ENCODE results near the gene TBC1D2. TPM values are rescaled to one million over a fixed set of nuclear protein-coding genes. Genes with fewer than 3 reads are reported as not detected.

The TBC1D2 gene
- total and polyA plus RNA-seq, 2 of the 13 experiments (the other 11 are each of a cell fraction or from before 2014, with no cell fraction given), result 2.0 to 2.8 TPM

GRCh38 chr9:98168941-98169488 is 86.4 kb downstream of the TBC1D2 start (continued):
- TF ChIP-seq, protein P1, sequence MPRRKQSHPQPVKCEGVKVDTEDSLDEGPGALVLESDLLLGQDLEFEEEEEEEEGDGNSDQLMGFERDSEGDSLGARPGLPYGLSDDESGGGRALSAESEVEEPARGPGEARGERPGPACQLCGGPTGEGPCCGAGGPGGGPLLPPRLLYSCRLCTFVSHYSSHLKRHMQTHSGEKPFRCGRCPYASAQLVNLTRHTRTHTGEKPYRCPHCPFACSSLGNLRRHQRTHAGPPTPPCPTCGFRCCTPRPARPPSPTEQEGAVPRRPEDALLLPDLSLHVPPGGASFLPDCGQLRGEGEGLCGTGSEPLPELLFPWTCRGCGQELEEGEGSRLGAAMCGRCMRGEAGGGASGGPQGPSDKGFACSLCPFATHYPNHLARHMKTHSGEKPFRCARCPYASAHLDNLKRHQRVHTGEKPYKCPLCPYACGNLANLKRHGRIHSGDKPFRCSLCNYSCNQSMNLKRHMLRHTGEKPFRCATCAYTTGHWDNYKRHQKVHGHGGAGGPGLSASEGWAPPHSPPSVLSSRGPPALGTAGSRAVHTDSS (CRISPR knock-in tag; conservative IDR thresholded peaks at IDR 0.05), result no peak
- TF ChIP-seq NR2C2 (CRISPR knock-in tag; IDR thresholded peaks at IDR 0.05; ENCODE audit: borderline replicate concordance), result no peak
- no peak for TF ChIP-seq SPEN (CRISPR knock-in tag; IDR thresholded peaks at IDR 0.05; ENCODE audit: low read depth)
- no peak for TF ChIP-seq LCORL (IDR thresholded peaks at IDR 0.05)
- TF ChIP-seq LCORL (CRISPR knock-in tag; IDR thresholded peaks at IDR 0.05), result peak; percentile 49; the same call in 1 of the 2 replicates
- no peak for TF ChIP-seq ZKSCAN1 (IDR thresholded peaks at IDR 0.05; ENCODE audit: low read length)
- TF ChIP-seq ZNF709 (CRISPR knock-in tag; IDR thresholded peaks at IDR 0.05), result no peak
- TF ChIP-seq IRF9 (CRISPR knock-in tag; IDR thresholded peaks at IDR 0.05; ENCODE audit: borderline replicate concordance), result no peak
- no peak for TF ChIP-seq ZNF768 (CRISPR knock-in tag; IDR thresholded peaks at IDR 0.05)
- peak; percentile 60 for TF ChIP-seq GATAD2A (CRISPR knock-in tag; IDR thresholded peaks at IDR 0.05)
- peak; percentile 80 for TF ChIP-seq ZFY (CRISPR knock-in tag; IDR thresholded peaks at IDR 0.05)
- peak; percentile 39; the same call in 1 of the 2 replicates for TF ChIP-seq NCOA2 (CRISPR knock-in tag; IDR thresholded peaks at IDR 0.05)
- TF ChIP-seq, protein P2, sequence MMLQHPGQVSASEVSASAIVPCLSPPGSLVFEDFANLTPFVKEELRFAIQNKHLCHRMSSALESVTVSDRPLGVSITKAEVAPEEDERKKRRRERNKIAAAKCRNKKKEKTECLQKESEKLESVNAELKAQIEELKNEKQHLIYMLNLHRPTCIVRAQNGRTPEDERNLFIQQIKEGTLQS (CRISPR knock-in tag; IDR thresholded peaks at IDR 0.05), result no peak; the same call in 1 of the 2 replicates
- TF ChIP-seq NFYC (CRISPR knock-in tag; IDR thresholded peaks at IDR 0.05), result no peak
- no peak for TF ChIP-seq USF2 (IDR thresholded peaks at IDR 0.05; ENCODE audit: low read depth, low read length)
- TF ChIP-seq USF2 (CRISPR knock-in tag; IDR thresholded peaks at IDR 0.05; ENCODE audit: borderline replicate concordance), result no peak
- 0 out of 2 replicates have a peak, but pooled peaks have one; percentile 24 for TF ChIP-seq KAT8 (CRISPR knock-in tag; IDR thresholded peaks at IDR 0.05)
- no peak for TF ChIP-seq ZNF460 (CRISPR knock-in tag; IDR thresholded peaks at IDR 0.05; ENCODE audit: borderline replicate concordance)
- no peak for TF ChIP-seq ZFYVE20 (CRISPR knock-in tag; IDR thresholded peaks at IDR 0.05; ENCODE audit: borderline replicate concordance, low read depth)
- no peak for TF ChIP-seq HOXA7 (CRISPR knock-in tag; IDR thresholded peaks at IDR 0.05)
- no peak for TF ChIP-seq ZBTB1 (CRISPR knock-in tag; IDR thresholded peaks at IDR 0.05; ENCODE audit: borderline replicate concordance)
- no peak for TF ChIP-seq MTERF4 (CRISPR knock-in tag; IDR thresholded peaks at IDR 0.05)
- TF ChIP-seq STAT6 (CRISPR knock-in tag; IDR thresholded peaks at IDR 0.05; ENCODE audit: borderline replicate concordance), result no peak

Measured in HepG2 (cell line).